GM18951 (cell line): Measurements from ENCODE around the gene SYK.

ENCODE experiments used
- POLR2A ChIP-seq: IDR thresholded peaks from 4 replicates; pipeline ENCODE4 v1.6.1; 2011; ENCODE audit warnings: mild to moderate bottlenecking; ENCODE audit not compliant: insufficient read length, insufficient read depth; ENCODE audit errors: extremely low read depth
- in situ Hi-C: fragments of 300-500 bp; cut with MboI; formaldehyde crosslinking; loops from one replicate; pipeline ENCODE4 v1.12.0; 2022; ENCODE audit warnings: low sequenced_read_pairs, mixed read lengths, inconsistent platforms; ENCODE audit not compliant: unreplicated experiment

The SYK gene

DNA sequence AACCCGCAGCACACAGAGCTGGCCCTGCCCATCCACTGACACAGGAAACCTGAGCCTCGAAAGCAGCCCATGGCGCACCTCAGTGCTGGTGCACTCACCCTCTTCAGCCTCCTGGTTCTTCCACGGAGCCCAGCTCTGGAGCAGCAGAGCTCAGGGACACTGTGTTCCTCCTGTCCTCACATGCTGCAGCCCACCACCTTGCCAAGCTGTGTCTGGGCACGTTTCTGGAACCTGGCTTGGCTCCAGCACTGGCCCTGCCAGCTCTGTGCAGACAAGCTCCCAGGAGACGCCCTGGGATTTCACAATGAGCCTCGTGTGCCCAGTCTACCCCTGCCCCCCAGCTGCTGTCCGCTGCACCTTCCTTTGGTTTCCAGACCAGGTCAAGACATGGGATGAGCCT, 119.5 kb downstream of the SYK start:
- no peak for TF ChIP-seq POLR2A
- in situ Hi-C loops = loop anchor here (25.0 kb wide), 1 partner anchor 741 kb away; no protein-coding TSS in a partner anchor

DNA sequence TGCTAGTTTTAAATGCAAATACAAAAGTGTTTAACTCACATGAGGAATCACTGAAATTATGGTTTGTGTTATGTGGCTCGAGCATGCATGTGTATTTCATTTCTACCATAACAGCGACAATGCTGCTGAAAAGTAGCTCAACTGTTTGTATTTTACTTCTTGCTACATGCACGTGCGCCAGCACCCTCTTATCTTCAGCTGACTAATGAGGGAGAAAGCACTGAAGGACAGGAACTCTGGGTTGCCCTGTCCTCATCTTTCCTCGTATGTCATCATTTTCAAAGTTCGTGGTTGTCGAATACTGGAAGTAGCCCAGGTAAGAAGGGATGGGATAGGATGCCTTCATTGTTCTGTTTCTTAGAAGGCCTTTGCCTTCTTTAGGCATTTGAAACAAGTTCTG, 120.3 kb downstream of the SYK start:
- in situ Hi-C loops = loop anchor here (25.0 kb wide), 1 partner anchor 740 kb away; no protein-coding TSS in a partner anchor
- TF ChIP-seq POLR2A = no peak

DNA sequence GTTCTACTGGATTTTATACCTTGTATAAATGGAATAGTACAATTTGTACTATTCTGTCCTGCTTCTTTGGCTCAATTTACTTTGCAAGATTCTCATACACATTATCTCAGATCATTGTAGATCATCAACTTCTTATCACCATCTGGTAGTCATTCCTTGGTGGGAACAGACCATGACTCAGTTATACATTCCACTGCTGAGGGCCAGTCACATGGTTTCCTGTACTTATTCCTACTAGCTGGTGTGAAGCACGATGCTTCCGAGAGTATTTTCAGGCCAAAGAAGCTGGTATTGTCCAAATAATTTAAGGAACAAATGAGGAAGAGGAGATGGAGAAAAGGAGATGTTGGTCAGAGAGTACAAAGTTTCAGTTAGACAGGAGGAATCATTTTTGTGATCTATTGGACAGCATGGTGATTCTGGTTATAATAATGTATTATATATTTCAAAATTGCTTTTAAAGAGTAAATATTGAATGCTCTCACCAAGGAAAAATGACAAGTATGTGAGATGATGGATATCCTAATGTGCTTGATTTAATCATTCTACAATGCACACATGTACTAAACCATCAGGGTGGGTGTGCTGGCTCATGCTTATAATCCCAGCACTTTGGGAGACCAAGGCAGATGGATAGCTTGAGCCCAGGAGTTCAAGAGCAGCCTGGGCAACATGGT, 124.1 kb downstream of the SYK start:
- in situ Hi-C loops = no loop called here
- TF ChIP-seq POLR2A = no peak

DNA sequence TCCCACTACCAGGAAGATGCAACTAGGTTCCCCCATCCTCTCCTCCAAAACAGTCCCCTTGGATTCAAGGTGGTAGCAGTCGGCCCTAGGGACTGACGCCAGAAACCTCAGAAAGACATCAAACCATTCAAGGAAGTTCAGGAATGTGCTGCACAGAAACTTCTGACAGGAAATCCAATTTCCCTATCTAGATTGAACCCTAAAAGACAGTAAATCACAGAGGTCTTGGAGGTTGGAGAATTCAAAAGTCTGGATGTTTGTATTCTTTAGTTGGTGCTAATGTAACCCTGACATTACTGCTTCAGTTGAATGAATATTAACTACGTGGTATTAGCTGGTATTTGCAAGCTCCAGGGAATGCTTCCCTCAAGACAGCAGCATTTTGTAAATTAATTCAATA, 125.3 kb downstream of the SYK start:
- no peak for TF ChIP-seq POLR2A
- in situ Hi-C loops = no loop called here

DNA sequence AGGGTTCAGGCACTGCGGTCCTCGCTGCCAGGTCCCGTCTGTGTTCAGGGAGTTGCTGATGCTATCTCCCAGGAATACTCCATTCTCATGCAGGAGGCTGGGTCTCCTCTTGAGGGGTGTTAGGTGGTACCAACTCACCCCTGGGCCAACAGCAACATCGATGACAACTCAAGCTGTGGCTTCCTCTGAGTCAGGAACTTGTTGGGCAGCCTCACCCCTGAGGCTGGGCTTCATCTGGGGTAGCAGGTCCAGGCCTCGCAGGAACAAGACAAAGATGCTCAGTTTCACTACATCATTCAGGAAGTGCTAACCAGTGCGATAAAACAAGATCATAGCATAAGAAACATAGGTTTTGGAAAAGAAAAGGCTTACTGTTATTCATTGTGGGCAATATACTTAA, 125.9 kb downstream of the SYK start:
- in situ Hi-C loops = no loop called here
- no peak for TF ChIP-seq POLR2A

DNA sequence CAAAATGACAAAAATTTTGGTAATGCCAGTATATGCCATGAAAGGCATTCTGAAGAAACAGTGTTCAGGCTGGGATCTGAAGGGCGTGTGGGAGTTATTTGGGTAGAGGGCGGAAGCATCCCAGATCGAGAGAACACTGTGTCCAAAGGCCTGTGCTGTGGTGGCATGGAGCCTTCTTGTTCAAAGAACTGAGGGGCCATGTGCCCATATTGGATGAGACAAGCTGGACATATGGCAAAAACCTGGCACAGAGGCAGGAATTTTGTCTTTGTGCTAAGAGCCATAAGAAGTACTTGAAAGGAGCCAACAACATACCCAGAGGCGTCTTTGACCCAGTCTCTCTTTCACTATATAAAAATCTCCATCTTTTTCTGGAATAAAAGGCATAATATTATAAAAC, 128.0 kb downstream of the SYK start:
- in situ Hi-C loops = no loop called here
- no peak for TF ChIP-seq POLR2A

DNA sequence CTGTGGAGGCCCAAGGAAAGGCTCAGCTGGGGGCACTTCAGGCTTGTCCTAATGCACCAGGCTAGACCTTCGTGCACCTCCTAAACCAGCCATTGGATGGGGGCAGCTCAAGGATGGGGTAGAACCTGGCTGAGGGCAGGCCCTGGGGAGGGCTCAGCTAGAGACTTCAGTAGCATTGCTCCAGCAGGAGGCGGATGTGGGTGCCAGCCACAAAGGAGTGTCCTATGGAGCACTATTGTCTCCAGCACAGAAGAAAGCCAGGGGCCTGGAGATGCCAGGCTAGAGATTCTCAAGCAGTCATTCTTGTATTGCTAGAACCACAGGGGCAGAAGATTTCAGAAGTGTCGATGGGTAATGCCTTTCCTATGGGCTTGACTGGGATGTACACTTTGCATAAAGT, 131.8 kb downstream of the SYK start:
- in situ Hi-C loops = no loop called here
- no peak for TF ChIP-seq POLR2A

DNA sequence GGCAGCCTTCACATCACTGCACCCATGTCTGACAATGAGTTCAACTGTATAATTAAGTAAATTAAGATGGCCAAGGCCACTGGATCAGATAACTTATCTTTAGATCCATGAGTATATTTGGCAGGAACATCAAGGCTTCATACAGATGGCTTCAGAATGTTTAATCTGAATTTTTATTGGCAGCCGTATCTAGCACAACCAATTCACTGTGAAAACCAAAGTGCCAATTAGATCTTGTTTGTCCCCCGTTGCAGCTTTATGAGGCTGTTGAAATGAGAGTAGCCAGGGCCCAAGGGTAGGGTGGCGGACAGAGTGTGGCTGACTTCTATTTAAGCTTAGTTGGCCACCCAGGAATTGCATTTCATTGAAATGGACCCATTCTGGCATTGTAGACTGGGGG, 137.7 kb downstream of the SYK start:
- in situ Hi-C loops = no loop called here
- TF ChIP-seq POLR2A = no peak

DNA sequence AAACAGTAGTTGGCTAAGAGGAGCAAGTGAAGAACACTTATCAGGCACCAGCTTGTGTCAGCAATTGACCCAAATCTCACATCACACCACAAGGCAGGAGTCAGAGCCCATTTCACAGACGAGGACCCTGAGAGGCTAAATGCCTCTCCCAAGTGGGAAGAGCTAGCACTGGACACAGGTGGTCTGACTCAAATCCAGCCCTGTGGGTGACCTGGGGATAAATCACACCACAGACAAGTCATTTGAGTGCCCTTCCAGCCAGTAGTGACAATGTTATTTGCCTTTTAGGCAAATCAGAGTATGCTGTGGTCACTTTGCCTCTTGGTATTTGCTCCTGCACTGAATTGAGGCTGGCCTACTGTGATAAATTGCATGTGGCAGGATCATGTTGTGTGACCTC, 138.7 kb downstream of the SYK start:
- in situ Hi-C loops = no loop called here

DNA sequence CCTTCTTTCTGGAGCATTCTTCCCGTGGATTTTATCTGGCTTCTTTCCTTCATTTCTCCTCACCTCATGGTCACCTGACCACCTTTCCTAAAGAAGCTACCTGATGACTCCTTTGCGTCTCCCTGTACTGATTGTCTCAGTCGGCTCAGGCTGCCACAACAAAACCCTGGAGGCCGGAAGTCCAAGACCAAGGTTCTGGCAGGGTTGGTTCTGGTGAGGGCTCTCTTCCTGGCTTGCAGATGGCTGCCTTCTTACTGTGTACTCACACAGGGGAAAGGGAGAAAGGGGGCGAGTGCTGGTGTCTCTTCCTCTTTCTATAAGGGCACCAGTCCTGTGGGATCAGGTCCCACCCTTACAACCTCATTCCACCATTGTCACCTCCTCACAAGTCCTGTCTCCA, 140.0 kb downstream of the SYK start:
- TF ChIP-seq POLR2A = no peak
- in situ Hi-C loops = no loop called here

More for the DNA sequence above, 138.7 kb downstream of the SYK start:
- no peak for TF ChIP-seq POLR2A

DNA sequence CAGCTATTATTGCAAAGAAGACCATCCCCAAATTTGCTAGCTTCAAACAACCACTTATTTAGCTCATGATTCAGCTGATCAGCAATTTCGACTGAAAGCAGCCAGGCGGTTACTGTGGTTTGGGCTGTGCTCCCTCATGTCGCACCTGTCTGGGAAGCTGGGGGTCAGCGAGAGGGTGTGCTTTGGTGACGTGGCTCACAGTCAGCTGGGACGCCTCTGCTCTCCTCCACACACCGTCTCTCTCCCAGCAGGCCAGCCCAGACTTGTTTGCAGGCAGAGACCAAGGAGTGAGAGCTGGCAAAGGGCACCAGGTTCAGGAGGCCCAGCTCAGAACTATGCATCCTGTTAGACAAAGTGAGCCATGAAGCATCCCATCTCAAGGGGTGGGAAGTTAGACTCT, 140.9 kb downstream of the SYK start:
- TF ChIP-seq POLR2A = no peak
- in situ Hi-C loops = no loop called here

DNA sequence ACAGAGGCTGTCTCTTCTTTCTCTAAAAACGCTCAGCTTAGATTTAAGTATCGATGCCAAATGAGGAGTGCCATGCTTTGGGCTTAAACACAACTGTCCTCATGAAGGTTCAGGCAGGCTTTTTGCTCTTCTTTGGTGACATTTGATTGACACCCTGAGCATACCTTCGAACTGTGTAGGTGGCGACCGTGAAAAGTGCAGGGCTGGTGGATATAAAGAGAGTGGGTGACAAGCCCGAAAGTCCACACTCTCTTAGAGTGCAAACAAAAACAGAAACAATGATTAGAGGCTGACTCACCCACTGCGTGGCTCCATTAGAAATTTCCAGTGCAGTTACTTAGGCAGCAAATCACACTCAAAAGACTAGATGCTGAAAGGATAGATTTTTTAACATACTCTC, 141.7 kb downstream of the SYK start:
- in situ Hi-C loops = no loop called here

DNA sequence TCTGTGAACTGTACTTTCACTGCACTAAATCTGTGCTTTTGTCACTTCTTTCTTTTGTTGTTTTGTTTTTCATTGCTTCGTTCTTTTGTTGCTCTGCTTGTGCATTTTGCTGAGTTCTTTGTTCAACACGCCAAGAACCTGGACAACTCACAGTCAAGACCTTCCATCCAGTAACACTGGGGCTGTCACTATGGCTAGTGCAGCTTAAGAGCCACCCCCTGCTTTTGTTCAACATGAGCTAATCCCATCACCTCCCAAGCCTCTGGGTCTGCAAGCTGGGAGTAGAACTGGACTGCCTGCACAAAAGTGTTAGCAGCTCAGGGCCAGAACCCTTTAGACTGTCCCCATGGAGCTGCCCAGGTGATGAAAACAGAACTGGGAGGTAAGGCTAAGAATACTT, 143.7 kb downstream of the SYK start:
- no peak for TF ChIP-seq POLR2A
- in situ Hi-C loops = no loop called here

More for the DNA sequence above, 141.7 kb downstream of the SYK start:
- no peak for TF ChIP-seq POLR2A

DNA sequence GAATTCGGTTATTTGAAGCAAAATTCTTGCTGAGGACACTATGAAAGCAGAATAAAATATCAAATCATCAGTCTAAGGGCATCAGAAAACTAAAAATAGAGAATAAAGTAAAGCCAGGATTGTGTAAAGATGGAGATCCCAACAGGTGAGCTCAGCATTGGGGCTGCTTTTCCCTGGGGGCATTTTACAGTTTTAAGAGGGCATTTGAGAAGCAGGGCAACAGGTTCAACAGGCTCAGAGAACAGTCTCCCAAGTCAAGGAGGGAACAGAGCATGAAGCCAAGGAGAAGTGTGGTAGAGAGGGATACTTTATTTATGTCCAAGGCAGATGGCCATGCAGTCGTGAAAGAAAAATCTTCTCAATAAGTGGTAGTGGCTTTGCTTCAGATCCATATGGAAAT, 145.4 kb downstream of the SYK start:
- no peak for TF ChIP-seq POLR2A
- in situ Hi-C loops = no loop called here
